HG02610 (cell line): Measurements from ENCODE around the gene CHST13.
"Not testable (repeated sequence)": the region's sequence is repeated elsewhere in the genome, so short reads cannot be mapped to it uniquely, and the experiment has no call there.

Experiments used
- ATAC-seq: cut with Tn5 transposase; IDR thresholded peaks from one replicate; pipeline ENCODE4 v1.9.1; 2021; ENCODE audit warnings: mild to moderate bottlenecking, moderate library complexity; ENCODE audit not compliant: unreplicated experiment

CHST13 gene

DNA sequence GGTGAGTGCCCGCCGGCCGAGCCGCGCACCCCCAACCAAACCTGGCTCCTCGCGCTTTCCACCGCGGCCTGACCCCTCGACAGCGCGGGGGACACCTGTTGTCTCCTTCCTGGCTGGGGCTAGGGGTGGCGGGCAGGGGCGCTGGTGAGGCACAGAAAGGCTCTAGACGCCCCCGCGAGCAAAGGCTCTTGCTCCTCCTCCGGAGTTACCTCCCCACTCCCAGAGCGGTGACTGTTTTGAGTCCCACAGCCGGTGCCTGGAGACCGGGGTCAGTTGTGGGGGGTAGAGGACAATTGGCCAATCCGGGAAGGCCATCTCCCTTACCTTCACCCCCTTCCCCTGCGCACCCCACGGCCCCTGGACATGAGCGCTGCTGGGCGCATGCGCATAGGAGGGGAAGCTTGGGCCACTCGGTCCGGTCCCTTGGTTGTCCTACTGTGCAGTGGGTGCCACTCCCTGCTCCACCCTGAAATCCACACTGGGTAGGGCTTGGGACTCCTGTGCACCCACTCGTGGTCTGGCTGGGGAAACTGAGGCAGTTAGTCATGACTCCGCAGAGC lies 554 bp downstream of the CHST13 start:
- ATAC-seq: no peak

DNA sequence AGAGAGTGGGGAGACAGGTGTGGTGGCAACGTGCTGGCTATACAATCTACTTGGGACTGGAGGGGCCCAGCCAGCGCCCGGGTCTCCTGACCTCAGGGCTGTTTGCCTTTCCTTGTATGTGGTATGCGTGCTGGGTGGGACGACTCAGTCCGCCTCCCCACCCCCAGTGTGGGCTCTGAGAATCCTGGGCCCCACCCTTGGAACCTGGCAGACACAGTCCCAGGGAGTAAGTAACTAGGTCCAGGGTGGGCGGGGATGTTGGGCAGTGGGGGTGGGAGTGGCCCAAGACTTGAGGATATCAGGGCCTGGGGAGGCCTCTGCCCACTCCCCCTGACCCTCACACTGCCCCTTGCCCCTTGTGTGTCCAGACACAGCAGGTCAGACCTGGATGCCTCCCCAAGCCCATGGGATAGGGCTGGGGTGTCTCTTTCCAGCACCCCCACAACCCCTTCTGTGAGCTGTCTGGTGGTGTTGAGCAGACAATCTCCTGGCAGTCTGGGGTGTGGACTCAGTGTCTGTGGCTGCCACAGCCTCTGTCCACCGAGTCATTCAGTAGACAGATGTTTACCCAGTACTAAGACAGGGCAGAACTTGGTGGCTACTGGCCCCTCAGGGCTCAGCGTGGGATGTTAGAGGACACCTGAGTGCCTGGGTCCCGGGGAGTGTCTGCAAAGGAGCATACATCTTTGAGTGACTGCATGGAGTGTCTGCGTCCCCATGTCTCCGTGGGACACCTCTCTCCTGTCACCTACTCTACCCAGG lies 1.3 kb downstream of the CHST13 start:
- no peak for ATAC-seq

DNA sequence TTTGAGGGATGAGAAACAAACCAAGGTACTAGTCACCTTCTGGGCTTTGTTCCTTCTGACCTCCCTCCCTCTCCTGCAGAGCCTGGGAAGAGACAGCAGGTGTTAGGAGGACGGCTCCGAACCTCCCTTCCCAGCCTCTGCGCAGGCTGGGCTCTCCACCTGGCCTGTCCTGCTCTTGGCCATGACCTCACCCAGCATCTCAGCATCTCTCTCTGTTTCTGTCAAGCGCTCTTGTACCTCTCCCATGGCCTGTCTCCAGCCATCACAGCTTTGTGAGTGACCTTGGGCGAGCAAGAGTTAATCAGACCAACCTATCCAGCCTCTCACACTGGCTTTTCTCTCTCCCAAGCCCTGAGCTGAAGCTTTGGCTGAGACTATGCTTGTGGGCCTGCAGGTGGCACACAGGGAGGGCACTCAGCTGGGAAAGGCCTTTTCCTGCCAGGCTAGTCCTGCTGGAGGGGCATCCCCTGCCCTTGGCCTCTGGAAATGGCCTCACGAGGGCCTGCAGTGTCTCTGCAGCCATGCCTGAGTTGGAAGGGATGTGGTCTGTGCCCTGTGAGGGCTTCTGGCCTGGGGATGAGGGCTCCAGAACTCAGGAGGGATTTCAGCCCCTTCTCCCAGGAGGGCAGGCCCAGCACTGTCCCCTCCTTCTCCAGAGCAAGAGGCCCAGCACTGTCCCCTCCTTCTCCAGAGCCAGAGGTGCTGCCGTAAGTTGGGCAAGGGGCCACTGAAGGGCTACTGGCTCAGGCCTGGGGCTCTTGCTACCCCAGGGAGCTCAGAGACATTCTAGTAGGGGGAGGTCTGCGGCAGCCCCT lies 2.1 kb downstream of the CHST13 start:
- no peak for ATAC-seq

DNA sequence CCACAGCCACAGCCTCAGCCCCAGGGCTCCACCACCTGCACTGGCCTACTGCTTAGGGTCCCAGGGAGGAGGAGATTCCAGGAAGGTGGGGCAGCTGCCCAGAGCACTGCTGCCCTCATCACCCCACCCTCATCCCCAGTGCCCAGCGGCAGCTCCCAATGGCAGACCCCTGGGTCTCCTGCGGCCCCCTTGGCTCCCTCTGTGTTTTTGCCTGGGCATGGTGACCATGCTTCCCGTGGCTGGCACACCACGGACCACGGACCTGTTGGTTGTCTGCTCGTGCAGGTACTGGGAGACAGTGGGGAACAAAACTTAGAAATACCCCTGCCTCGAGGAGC lies 2.7 kb downstream of the CHST13 start:
- no peak for ATAC-seq

GRCh38 chr3:126527006-126527405 lies 3.1 kb downstream of the CHST13 start:
- no peak for ATAC-seq

DNA sequence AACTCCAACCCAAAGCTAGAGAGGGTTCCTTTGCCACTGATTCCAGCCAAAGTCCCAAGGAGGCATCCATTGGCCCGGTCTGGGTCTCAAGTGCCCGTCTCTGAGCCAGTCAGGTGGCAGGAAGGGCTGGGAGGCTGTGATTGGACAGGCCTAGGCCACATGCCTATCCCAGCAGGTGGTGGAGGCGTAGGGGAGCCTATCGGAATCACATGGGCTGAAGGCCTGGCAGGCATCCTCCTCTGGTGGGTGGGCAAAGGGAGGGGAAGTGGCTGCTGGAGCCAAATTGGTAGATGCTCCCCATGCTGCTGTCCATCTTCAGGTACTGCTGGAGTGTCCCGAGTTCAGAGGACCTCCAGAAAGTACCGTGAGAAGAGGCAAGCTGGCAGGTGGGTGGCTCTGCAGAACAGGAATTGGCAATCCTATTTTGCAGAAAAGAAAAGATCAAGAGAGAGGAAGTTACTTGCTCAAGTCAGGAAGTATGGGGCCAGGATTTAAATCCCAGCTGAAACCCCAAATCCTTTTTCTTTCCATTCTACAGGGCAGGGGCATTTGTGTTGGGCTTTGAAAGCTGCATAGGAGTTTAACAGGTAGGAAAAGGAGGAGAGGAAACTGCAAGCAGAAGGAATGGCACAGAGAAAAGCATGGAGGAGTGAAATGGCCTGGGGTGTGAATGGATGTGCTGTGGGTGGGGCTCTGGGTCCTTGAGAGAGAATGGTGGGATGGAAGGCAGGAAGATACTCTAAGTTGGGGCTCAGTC lies 3.7 kb downstream of the CHST13 start:
- no peak for ATAC-seq

DNA sequence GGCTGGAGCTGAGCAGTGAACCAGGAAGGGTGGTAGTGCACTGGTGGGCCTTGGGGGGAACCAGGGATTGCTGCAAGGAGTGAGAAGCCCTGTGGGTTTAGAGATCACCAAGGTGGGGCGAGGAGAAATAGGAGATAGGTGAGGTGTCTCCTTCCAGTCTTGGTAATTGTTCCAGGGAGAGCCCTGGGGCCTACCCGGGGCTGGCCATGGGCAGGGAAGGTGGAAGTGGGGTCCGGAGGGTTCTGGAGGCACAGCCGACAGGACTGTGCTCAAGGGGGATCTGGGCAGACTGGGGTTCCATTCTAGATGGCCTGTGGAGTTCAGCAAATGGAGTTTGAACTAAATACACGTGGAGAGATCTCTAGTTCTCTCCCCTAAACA lies 4.5 kb downstream of the CHST13 start:
- no peak for ATAC-seq

GRCh38 chr3:126528800-126529541 lies 5.0 kb downstream of the CHST13 start:
- no peak for ATAC-seq

- no peak for ATAC-seq
Observed at GRCh38 chr3:126529585-126530170, 5.7 kb downstream of the CHST13 start.

- no peak for ATAC-seq
Observed at GRCh38 chr3:126530171-126531050, 6.5 kb downstream of the CHST13 start.

- no peak for ATAC-seq
Observed at GRCh38 chr3:126531051-126531330, 7.0 kb downstream of the CHST13 start.

DNA sequence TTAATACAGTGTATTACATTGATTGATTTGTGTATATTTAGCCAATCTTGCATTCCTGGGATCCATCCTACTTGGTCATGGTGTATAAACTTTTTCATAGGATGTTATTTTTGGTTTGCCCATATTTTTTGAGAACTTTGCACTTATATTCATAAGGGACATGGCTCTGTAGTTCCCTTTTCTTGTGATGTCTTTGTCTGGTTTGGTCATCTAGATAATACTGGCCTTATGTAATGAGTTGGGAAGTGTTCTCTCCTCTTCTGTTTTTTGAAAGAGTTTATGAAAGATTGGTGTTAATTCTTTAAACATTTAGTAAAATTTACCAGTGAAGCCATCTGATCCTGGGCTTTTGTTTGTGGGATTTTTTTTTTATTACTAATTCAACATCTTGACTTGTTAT lies 9.6 kb downstream of the CHST13 start:
- ATAC-seq: no peak

DNA sequence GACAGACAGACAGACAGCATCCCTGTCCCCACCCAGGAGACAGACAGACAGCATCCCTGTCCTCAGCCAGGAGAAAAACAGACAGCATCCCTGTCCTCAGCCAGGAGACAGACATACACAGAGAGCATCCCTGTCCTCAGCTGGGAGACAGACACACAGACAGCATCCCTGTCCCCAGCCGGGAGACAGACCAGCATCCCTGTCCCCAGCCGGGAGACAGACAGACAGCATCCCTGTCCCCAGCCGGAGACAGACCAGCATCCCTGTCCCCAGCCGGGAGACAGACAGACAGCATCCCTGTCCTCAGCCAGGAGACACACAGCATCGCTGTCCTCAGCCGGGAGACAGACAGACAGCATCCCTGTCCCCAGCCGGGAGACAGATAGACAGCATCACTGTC lies 10.8 kb downstream of the CHST13 start:
- ATAC-seq: not testable (repeated sequence)

DNA sequence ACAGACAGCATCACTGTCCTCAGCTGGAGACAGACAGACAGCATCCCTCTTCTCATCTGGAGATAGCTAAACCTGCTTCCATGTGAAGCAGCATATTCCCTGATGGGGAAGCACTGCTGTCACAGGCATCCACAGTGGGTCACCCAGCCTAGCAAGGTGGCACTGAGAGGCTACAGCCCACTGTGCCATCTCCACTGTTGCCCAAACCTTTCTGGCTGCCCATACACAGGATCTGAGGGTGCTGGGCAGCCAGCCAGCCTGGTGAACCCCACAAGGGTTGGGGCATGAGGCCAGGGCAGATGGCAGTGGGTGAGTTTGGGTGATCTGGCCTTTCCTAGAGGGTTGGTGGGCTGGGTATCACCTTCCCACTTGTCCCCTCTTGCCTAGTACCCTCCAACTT lies 11.7 kb downstream of the CHST13 start:
- ATAC-seq: no peak

DNA sequence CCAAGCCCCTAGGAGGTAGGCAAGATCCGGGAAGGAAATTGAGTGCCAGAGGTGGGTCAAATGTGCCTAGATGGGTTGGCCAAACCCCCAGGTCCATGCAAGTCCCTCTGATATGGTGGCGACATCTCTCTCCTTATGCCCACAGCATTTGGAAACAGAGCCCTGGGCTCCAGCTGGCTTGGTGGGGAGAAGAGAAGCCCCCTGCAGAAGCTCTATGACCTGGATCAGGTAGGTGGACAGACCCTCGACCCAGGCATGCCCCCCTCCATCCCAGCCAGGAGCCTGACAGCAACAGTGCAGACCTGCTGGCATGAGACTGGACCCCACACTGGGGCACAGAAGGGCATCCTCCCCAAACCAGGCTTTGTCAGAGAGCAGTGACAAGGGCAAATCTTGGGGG lies 12.2 kb downstream of the CHST13 start:
- ATAC-seq: no peak

- ATAC-seq: no peak
Observed at GRCh38 chr3:126537116-126537729, 13.3 kb downstream of the CHST13 start.

GRCh38 chr3:126537730-126538281 lies 13.9 kb downstream of the CHST13 start:
- ATAC-seq: no peak

GRCh38 chr3:126538316-126538715 lies 14.4 kb downstream of the CHST13 start:
- ATAC-seq: no peak

DNA sequence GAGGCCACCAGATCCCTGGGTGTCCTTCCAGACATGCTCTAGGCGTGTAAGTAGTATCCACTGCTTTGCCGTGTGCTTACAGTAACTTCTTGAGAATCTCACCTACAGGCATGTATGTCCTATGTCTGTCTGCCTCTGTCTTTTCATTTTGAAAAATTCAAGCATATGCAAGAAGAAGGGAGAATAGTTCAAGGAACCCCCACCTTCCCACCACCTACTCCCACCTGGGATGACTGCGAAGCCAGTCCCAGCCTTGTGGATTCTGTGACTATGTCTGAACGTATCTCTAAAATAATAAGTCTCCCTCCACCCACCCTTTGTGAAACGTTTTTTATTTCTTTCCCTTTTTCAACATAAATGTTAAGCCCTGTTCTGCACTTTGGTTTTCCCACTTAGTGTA lies 15.0 kb downstream of the CHST13 start:
- ATAC-seq: no peak
